ENCODE measurements around the gene SHC1.
A peak's percentile ranks its signal among the peaks of the same experiment; 100 is the strongest.

The SHC1 gene

GRCh38 chr1:155000726-155001424 is 30.3 kb upstream of the SHC1 start (continued):
- no peak for TF ChIP-seq ZNF274 (IDR thresholded peaks at IDR 0.05; ENCODE audit: low read length)
- TF ChIP-seq ZNF274 (tag by site-specific recombination; IDR thresholded peaks at IDR 0.05; ENCODE audit: borderline replicate concordance) = no peak
- TF ChIP-seq KLF8 (tag by site-specific recombination; IDR thresholded peaks at IDR 0.05) = peak; percentile 99
- no peak for TF ChIP-seq ZNF169 (tag by site-specific recombination; IDR thresholded peaks at IDR 0.05)
- TF ChIP-seq ZNF707 (tag by site-specific recombination; IDR thresholded peaks at IDR 0.05) = no peak
- TF ChIP-seq ZBTB7A (tag by site-specific recombination; IDR thresholded peaks at IDR 0.05; ENCODE audit: low read depth) = peak; percentile 100
- TF ChIP-seq, protein P1, sequence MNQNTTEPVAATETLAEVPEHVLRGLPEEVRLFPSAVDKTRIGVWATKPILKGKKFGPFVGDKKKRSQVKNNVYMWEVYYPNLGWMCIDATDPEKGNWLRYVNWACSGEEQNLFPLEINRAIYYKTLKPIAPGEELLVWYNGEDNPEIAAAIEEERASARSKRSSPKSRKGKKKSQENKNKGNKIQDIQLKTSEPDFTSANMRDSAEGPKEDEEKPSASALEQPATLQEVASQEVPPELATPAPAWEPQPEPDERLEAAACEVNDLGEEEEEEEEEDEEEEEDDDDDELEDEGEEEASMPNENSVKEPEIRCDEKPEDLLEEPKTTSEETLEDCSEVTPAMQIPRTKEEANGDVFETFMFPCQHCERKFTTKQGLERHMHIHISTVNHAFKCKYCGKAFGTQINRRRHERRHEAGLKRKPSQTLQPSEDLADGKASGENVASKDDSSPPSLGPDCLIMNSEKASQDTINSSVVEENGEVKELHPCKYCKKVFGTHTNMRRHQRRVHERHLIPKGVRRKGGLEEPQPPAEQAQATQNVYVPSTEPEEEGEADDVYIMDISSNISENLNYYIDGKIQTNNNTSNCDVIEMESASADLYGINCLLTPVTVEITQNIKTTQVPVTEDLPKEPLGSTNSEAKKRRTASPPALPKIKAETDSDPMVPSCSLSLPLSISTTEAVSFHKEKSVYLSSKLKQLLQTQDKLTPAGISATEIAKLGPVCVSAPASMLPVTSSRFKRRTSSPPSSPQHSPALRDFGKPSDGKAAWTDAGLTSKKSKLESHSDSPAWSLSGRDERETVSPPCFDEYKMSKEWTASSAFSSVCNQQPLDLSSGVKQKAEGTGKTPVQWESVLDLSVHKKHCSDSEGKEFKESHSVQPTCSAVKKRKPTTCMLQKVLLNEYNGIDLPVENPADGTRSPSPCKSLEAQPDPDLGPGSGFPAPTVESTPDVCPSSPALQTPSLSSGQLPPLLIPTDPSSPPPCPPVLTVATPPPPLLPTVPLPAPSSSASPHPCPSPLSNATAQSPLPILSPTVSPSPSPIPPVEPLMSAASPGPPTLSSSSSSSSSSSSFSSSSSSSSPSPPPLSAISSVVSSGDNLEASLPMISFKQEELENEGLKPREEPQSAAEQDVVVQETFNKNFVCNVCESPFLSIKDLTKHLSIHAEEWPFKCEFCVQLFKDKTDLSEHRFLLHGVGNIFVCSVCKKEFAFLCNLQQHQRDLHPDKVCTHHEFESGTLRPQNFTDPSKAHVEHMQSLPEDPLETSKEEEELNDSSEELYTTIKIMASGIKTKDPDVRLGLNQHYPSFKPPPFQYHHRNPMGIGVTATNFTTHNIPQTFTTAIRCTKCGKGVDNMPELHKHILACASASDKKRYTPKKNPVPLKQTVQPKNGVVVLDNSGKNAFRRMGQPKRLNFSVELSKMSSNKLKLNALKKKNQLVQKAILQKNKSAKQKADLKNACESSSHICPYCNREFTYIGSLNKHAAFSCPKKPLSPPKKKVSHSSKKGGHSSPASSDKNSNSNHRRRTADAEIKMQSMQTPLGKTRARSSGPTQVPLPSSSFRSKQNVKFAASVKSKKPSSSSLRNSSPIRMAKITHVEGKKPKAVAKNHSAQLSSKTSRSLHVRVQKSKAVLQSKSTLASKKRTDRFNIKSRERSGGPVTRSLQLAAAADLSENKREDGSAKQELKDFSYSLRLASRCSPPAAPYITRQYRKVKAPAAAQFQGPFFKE (tag by site-specific recombination; IDR thresholded peaks at IDR 0.05; ENCODE audit: borderline replicate concordance) = 0 out of 2 replicates have a peak, but pooled peaks have one; percentile 57
- TF ChIP-seq ZNF501 (tag by site-specific recombination; IDR thresholded peaks at IDR 0.05) = peak; percentile 99
- TF ChIP-seq ZEB2 (tag by site-specific recombination; IDR thresholded peaks at IDR 0.05) = peak; percentile 98
- peak; percentile 75; the same call in 1 of the 2 replicates for TF ChIP-seq ZBTB1 (tag by site-specific recombination; IDR thresholded peaks at IDR 0.05)
- TF ChIP-seq, protein P2, sequence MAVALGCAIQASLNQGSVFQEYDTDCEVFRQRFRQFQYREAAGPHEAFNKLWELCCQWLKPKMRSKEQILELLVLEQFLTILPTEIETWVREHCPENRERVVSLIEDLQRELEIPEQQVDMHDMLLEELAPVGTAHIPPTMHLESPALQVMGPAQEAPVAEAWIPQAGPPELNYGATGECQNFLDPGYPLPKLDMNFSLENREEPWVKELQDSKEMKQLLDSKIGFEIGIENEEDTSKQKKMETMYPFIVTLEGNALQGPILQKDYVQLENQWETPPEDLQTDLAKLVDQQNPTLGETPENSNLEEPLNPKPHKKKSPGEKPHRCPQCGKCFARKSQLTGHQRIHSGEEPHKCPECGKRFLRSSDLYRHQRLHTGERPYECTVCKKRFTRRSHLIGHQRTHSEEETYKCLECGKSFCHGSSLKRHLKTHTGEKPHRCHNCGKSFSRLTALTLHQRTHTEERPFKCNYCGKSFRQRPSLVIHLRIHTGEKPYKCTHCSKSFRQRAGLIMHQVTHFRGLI (tag by site-specific recombination; IDR thresholded peaks at IDR 0.05) = peak; percentile 63; the same call in 1 of the 2 replicates
- TF ChIP-seq HOXD13 (CRISPR knock-in tag; IDR thresholded peaks at IDR 0.05; ENCODE audit: borderline replicate concordance) = no peak
- no peak for TF ChIP-seq ZBTB49 (tag by site-specific recombination; IDR thresholded peaks at IDR 0.05; ENCODE audit: low read depth)
- TF ChIP-seq ZNF140 (tag by site-specific recombination; IDR thresholded peaks at IDR 0.05) = no peak
- no peak for TF ChIP-seq GLI2 (tag by site-specific recombination; IDR thresholded peaks at IDR 0.05; ENCODE audit: borderline replicate concordance, low read depth)
- TF ChIP-seq ZNF112 (tag by site-specific recombination; IDR thresholded peaks at IDR 0.05) = no peak
- TF ChIP-seq TRIM28 (IDR thresholded peaks at IDR 0.05; ENCODE audit: borderline replicate concordance, low read length) = peak; percentile 61; the same call in 1 of the 2 replicates
- TF ChIP-seq ZNF629 (tag by site-specific recombination; IDR thresholded peaks at IDR 0.05) = peak; percentile 88
- peak; percentile 88 for TF ChIP-seq HIC1 (tag by site-specific recombination; IDR thresholded peaks at IDR 0.05)
- peak; percentile 68 for TF ChIP-seq ZNF558 (tag by site-specific recombination; IDR thresholded peaks at IDR 0.05)
- TF ChIP-seq ZNF670 (tag by site-specific recombination; IDR thresholded peaks at IDR 0.05; ENCODE audit: low read depth) = no peak
- no peak for TF ChIP-seq ZNF302 (tag by site-specific recombination; IDR thresholded peaks at IDR 0.05; ENCODE audit: low read depth)
- TF ChIP-seq, protein P3, sequence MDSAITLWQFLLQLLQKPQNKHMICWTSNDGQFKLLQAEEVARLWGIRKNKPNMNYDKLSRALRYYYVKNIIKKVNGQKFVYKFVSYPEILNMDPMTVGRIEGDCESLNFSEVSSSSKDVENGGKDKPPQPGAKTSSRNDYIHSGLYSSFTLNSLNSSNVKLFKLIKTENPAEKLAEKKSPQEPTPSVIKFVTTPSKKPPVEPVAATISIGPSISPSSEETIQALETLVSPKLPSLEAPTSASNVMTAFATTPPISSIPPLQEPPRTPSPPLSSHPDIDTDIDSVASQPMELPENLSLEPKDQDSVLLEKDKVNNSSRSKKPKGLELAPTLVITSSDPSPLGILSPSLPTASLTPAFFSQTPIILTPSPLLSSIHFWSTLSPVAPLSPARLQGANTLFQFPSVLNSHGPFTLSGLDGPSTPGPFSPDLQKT (IDR thresholded peaks at IDR 0.05; ENCODE audit: borderline replicate concordance, low read depth, low read length) = no peak
- TF ChIP-seq KLF16 (tag by site-specific recombination; IDR thresholded peaks at IDR 0.05) = peak; percentile 98
- peak; percentile 60; the same call in 1 of the 2 replicates for TF ChIP-seq ZNF18 (tag by site-specific recombination; IDR thresholded peaks at IDR 0.05)

Measured in HEK293 (cell line).